NOMO-1 treated with DMSO at 0.1 percent for 48 hours (cell line): Measurements from ENCODE around the gene TNFRSF14.
"Not testable (repeated sequence)": the region's sequence is repeated elsewhere in the genome, so short reads cannot be mapped to it uniquely, and the experiment has no call there.

Source experiments
- DNase-seq: peaks from one replicate; lab custom pipeline; 2025; ENCODE audit not compliant: unreplicated experiment; lab: John Stamatoyannopoulos, UW

The TNFRSF14 gene

DNA sequence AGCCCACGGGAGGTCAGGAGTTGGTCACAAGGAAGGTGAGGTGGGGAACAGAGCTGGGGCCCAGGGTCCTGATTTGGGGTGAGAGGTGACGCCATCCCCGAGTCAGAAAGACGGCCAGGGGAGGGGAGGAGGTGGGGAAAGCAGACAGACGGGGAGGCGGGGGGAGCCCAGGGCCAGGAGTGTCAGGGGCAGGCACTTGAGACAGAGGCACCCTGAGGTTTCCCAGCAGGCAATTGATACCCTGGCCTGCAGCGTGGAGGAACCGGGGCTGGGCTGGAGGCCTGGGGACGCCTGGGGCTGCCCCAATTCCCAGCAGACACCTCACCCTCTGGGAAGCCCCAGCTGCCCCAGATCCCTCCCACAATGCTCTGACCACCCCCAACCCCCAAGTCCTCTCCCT, 3.1 kb upstream of the TNFRSF14 start:
- DNase-seq: not testable (repeated sequence)

DNA sequence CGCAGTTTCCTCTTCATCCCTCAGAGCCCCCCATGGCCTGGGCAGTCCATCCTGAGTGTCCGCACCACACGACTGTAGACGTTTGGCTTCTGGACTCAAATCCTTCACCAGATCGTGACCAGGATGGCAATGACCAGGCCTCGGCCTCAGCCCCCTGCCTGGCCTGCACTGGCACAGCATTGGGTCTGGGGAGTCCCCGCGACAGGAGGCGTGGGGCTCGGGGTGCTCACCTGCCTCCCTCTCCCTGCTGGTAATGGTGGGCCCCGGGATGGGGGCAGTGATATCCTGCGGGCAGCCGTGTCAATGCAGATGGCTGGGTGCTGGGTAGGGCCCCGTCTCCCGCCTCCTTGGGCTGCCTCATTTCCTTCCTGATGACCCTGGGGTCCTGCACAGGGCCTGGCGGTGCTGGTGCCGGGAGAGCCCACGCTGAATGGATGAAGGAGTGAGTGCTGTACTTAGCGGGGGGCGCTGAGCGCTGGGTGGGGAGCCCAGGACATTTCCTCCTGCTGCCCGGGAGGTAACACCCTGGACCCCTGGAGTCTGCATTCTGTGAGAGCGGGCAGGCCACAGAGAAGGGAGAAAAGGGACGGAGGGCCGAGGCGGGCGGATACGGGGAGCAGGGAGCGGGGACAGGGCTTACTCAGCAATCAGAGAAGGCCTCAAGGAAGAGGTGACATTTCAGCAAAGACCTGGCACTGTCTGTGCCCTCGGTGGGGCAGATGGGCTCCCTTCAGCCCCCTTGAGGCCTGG, 2.1 kb upstream of the TNFRSF14 start:
- DNase-seq: no peak

DNA sequence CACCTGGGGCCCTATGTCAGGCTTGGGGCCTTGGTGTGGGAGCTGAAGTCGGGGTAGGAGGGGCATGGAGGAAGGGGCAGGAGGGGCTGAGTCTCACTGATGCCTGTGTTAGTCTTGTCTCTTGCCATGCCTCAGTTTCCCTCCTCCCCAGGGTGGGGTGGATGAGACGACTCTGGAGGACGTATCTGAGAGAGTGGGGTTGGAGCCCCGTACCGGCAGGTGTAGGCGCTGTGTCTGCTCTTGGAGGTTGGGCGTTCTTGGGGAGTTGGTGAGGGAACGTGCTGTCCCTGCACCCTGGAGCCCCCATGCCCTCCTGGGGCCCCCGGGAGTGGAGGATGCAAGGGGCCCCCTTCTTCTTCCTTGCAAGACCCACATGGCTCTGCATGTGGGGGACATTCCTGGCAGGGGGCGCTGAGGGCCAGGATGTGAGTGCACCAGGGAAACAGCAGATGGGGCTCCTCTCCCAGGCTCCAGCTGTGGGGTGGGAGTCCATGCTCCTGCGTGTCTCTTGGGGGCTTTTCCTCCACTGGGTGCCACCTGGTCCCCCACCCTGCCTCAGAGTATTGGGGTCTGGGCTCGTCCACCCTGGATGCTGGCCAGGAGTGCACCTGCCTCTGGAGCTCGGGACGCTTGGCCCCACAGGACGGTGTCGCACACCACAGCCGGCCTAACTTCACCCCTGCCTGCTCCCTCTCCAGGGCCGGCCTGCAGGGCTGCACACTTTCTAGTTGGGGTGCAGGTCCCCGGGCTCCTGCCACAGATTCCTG, 1.4 kb upstream of the TNFRSF14 start:
- no peak for DNase-seq

DNA sequence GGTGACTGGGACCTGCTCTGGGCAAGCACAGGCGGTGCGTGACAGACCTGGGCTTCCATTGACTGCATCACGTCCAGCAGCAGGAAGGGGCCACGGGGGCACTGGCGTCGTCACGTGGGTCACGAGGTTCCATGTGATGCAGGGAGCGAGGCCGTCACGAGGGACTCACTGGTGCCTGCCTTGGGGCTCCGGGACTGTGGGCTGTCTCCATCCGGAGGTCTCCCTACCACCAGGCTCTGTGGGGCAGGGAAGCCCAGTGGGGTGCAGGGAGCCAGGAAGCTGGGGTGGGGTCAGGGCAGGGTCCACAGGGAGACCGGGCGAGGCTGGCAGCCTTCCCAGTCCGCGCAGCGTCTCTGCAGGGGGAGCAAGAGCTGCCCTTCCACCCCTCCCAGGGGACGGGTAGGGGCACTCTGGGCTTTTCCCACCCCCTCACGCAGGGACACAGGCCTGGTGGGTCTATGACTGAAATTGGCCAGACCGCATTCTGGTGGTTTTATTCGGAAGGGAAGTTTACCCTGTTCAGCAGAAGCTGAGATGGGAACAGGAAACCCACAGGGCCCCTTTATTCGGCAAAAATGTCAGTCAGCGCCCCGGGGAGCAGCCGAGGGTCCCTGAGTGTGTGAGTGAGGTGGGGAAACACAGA, 416 bp upstream of the TNFRSF14 start:
- DNase-seq: peak; percentile 62

DNA sequence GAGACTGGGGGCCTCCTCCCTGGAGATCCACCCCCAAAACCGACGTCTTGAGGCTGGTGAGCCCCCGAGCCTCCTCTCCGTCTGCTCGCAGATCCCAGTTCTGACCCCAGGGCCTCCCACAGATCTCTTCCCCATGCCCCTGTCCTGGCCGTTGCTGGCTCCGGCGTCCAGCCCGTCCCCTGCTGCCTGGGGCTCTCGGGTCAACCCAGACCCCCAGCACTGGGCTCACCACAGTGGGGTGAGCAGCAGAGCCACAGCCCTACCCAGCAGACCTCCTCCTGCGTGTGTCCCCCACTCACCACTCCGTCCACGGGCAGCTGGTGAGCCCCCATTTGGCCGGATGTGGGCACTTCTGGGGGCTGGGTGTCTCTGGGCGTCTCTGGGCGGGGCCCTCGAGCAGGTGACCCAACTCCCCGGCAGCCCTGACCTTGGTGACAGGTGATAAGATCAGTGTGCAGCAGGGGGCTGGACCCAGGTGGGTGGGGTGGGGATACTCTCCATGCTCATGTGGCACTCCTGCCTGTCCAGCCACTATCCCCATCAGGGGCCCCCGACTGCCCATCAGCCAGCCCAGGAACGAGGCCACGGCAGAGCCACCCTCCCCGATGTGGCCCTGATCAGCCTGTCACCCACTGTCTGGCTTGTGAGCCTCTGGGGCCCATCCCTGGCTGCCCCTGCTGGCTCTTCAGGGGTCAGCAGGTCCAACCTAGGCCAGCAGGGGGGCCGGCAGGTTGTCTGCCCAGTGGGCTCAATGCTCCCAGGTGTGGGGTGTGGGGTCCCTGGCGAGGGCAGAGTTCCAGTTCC, 709 bp downstream of the TNFRSF14 start:
- DNase-seq: no peak

DNA sequence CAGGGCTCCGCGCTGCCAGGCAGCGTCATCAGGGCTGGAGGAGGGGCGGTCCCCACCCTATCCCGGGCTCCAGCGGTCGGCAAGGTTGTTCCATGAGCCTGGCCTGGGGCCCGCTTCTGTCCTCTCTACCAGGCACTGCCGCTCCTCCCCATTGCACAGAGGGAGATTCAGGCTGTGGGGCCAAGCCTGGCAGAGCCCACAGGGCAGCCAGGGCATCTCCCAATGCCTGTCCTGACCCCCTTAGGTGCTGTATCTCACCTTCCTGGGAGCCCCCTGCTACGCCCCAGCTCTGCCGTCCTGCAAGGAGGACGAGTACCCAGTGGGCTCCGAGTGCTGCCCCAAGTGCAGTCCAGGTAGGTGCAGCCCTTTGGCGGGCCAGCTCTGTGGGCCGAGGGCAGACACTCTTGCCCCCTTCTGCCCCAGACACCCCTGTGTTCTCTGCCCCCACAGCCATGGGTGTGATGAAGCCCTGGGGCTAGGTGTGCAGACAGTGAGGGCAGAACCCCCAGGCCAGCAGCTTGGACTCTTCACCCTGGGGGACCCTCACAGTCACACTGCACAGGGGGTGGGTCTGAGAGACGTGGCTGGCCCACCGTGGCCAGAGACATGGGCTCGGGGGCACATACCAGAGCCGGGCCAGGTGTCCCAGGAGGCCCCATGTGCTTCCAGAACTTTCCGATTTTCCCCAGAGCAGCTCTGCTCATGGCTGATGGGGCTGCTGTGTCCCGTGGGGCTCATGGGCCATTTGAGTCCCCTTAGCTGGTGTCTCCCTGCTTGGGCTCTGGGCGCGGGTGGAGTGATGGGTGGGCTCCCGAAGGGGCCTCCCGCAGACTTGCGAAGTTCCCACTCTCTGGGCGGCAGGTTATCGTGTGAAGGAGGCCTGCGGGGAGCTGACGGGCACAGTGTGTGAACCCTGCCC, 1.6 kb downstream of the TNFRSF14 start:
- no peak for DNase-seq

DNA sequence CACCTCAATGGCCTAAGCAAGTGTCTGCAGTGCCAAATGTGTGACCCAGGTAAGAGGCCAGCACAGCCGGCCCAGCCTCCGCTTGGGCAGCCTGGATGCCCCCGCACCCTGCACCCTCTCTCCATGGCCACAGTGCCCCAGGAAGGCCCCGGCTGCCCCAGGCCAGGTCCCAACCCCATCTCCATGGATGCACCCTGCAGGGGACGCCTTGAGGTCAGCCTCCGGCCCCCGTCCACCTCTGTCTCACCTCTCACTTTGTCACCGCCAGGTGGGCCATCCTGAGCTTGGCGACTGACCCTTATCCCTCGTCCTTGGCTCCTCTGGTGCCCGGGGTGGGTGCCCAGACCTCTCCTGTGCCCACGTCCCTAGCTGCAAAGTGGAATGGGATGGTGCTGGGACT, 2.2 kb downstream of the TNFRSF14 start:
- no peak for DNase-seq

DNA sequence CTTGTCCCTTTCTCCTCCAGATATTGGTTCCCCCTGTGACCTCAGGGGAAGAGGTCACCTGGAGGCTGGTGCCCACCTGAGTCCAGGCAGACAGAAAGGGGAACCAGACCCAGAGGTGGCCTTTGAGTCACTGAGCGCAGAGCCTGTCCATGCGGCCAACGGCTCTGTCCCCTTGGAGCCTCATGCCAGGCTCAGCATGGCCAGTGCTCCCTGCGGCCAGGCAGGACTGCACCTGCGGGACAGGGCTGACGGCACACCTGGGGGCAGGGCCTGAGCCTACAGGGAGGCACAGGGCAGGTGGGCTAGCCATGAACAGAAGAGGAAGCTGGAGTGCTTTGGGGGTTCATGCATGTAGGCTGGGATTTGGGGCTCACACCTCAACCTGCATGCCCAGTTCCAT, 2.7 kb downstream of the TNFRSF14 start:
- no peak for DNase-seq

DNA sequence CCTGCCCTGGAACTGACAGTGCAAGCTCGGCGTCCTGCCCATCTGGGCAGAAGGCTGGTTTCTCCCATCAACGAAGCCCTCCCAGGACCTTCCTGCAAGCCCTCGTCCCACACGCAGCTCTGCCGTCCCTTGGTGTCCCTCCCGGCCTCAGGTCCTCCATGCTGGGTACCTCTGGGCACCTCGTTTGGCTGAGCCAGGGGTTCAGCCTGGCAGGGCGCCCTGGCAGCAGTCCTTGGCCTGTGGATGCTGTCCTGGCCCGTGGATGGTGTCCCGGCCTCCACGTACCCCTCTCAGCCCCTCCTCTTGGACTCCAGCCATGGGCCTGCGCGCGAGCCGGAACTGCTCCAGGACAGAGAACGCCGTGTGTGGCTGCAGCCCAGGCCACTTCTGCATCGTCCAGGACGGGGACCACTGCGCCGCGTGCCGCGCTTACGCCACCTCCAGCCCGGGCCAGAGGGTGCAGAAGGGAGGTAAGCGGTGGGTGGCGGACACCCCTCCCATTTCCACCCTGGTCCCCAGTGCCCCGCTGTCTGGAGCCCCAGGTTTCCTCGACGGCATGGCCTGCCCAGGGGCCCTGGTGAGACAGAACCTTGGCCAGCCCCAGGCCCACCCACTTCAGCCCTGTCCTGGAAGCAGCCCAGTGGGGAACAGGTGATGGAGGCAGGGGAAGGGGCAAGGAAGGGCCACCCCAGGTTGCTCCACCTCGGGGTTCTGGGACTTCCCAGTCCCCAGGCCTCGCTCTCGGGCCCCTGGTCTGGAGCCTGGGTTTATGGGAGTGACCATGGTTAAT, 3.5 kb downstream of the TNFRSF14 start:
- no peak for DNase-seq

DNA sequence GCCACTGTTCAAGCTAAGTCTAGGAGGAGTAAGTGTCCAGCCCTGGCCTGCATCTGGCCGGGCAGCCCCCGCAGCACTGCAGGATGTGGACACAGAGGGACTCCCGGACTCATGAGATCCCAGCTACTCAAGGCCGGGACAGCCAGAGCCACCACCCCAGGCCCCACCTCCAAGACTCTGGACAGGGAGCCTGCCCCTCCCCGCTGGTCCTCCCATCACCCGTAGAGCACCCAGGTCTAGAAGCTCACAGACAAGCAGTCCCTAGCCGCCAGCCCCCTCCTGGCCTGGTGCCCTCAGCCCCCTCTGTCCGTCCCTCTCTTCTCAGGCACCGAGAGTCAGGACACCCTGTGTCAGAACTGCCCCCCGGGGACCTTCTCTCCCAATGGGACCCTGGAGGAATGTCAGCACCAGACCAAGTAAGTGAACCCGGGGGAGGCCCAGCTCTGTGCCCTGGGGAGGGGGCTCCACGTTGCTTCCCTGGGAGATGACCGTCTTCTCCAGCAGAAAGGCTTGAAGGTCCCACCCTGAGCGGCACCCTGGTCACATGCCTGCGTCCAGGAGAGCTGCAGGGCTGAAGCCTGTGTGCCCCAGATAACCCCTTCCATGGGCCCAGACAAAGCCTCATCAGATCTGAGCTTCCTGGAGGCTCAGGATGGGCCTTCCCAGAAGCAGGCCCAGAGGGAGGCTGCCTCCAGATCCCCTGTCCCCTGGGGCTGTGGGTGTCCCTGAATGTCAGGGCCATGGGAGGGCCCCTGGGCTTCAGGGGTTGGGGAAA, 4.3 kb downstream of the TNFRSF14 start:
- no peak for DNase-seq

DNA sequence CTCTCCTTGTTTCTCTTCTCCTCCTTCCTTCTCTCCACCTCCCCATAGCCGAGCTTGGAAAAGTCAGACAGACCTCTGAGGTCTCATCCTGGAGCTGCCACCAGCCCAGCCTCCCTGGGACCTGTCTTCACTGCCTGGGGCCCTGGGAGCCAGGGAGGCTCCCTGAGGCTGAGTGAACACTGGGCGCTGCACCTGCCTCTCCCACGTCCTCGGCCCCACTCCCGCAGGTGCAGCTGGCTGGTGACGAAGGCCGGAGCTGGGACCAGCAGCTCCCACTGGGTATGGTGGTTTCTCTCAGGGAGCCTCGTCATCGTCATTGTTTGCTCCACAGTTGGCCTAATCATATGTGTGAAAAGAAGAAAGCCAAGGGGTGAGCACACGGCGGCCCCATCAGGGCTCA, 5.3 kb downstream of the TNFRSF14 start:
- no peak for DNase-seq

DNA sequence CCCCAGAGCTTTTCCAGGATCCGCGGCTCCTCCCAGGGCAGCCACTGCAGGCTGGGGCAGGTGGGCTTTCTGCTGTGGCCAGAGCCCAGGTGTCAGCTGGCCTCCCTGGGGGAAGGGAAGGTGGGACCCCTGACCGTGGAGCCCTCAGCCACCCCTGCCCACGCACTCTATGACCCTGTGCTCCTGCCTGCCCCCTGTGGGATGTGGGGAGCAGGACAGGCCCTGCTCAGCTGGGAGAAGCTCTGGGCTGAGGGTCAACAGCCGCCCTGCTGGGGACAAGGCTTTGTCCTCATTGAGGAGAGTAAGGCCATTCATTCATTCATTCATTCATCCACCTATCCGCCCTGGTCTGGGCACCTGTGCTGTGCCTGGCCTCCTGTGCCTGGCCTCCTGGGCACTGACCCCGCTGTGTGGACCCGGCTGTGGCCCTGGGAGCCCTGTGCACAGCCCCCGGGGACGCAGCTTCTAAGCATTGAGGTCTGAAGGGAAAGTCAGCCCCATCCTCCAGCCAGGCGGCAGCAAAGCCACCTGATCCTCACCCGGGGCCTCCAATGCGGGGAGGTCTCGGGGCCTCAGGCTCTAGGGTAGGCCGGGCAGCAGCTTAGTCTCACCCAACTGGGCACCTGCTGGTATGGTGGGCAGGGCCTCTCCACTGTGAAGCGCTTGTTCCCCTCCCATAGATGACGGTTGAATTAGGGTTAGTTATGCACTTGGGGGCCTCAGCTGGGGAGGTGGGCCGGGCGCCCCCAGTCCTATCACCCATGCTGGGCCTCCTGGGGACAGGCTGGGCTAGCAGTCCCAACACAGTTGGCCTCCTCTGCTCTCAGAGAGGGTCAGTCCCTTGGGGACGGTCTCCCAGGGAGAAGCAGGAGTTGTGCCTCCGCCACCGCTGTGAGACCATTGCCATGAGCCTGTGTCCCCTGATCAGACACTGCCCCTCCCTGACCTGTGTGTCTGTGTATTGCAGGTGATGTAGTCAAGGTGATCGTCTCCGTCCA, 6.0 kb downstream of the TNFRSF14 start:
- no peak for DNase-seq

DNA sequence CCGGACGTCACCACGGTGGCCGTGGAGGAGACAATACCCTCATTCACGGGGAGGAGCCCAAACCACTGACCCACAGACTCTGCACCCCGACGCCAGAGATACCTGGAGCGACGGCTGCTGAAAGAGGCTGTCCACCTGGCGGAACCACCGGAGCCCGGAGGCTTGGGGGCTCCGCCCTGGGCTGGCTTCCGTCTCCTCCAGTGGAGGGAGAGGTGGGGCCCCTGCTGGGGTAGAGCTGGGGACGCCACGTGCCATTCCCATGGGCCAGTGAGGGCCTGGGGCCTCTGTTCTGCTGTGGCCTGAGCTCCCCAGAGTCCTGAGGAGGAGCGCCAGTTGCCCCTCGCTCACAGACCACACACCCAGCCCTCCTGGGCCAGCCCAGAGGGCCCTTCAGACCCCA, 7.0 kb downstream of the TNFRSF14 start:
- no peak for DNase-seq

DNA sequence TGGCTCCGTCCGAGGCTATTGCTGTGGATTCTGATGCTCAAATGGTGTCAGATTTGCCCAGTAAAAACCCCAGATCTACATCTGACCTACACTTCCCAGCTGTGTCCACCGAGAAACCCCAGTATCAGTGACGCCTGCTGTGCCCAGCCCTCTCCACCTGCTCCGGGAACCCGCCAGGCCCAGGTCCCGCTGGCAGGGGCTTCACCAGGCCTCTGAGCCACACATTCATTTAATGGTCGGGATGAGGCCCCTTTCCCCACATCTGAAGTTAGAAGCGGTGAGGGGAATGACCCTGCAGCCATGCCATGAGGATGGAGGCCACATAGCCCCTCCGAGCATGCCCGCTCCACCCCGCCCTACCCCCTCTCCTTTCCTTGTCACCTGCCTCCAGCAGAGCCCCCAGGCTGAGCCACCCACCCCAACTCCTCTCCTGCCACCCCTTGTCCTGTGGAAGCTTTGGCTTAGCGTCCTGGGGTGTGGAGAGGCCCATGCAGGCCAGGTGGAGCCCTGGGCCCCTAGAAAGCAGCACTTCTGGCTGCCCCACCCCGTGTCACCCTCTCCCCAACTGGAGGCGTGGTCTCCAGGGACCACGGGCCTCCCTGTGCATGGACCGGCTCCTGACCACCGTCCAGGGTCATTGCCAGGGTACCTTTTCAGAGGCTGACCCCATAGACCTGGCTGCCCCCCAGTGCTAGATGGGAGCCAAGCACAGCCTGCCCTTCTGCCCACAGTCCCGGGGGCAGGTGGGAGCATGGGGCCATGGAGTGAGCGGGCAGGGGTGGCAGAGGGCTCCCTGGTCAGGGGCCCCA, 8.0 kb downstream of the TNFRSF14 start:
- DNase-seq: no peak

DNA sequence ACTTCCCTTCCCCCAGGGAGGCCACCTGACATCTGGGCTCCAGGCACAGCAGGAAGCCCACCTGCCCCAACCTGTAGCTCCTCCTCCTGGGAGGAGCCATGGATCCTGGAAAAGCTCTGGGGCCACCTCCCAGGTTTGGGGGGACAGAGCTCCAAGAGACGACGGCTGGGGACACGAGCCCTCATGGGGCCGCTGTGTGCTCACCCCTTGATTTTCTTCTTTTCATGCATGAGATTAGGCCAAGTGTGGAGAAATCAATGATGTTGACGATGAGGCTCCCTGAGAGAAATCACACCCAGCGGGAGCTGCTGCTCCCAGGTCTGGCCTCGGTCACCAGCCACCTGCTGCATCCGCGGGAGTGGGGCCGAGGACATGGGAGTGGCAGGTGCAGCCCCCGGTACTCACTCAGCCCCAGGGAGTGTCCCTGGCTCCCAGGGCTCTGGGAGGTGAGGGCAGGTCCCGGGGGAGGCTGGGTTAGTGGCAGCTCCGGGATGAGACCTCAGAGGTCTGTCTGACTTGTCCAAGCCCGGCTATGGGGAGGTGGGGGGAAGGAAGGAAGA, 8.7 kb downstream of the TNFRSF14 start:
- DNase-seq: no peak
